ENCODE data around the gene NUBPL.

NUBPL gene, protein sequence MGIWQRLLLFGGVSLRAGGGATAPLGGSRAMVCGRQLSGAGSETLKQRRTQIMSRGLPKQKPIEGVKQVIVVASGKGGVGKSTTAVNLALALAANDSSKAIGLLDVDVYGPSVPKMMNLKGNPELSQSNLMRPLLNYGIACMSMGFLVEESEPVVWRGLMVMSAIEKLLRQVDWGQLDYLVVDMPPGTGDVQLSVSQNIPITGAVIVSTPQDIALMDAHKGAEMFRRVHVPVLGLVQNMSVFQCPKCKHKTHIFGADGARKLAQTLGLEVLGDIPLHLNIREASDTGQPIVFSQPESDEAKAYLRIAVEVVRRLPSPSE

DNA sequence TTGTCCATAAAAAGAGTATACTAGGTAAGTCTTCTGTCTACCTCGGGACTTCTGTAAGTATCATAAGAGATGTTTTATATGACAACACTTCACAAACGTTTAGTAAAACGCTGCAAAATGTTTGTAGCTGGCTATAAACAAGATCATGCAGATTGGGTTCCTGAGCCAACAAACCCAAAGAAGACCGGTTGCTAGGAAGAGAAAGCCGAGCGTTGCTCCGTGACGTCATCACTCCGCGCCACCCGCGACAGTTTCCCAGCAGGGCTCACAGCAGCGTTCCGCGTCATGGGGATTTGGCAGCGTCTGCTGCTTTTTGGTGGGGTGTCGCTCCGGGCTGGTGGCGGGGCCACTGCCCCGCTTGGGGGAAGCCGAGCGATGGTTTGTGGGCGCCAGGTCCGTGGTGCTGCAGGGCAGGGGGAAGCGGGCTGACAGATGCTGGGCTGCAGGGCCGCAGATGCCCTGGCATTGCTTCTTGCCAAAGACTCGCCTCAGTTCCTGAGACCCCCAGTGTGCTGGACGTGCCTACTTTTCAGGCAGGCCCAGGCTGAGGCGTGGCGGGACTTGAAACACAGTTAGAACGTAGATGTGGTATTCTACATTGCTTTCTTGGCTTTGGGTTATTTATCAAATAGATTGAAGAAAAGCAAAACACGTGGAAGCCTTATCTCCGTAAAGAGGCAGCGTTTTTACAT lies at the start of gene NUBPL:
Gene NUBPL, plus strand, starts transcription at position 250 of the 692 bp plus-strand sequence. Its CDS starts 36 bp downstream, at position 286.
- peak; percentile 95 for DNase-seq (ENCODE audit: low read depth, low spot score)
- in situ Hi-C loops (cut with HindIII; ENCODE audit: low sequenced_read_pairs) = no loop called here
- TF ChIP-seq CTCF (IDR thresholded peaks at IDR 0.05; ENCODE audit: low read depth, low read length) = no peak
- H3K4me3 ChIP-seq (ENCODE audit: low read depth, low read length) = peak within 1 kb of the TSS; percentile 88

DNA sequence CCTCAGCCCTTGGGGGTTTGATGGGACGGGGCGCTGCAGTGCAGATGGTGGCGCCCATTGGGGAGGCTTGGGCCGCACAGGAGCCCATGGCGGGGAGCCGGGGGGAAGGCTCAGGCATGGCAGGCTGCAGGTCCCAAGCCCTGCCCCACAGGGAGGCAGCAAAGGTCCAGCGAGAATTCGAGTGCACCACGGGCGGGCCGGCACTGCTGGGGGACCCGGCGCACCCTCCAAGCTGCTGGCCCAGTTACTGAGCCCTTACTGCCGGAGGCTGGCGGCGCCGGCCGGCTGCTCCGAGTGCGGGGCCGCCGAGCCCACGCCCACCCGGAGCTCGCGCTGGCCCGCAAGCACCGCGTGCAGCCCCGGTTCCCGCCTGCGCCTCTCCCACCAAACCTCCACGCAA lies 34.1 kb upstream of the NUBPL start:
- no peak for TF ChIP-seq CTCF (IDR thresholded peaks at IDR 0.05; ENCODE audit: low read depth, low read length)

GRCh38 chr14:31527546-31527945 lies 33.7 kb upstream of the NUBPL start:
- no peak overlapping the region for H3K4me3 ChIP-seq (ENCODE audit: low read depth, low read length)
- in situ Hi-C loops (cut with HindIII; ENCODE audit: low sequenced_read_pairs) = no loop called here
- no peak for TF ChIP-seq CTCF (IDR thresholded peaks at IDR 0.05; ENCODE audit: low read depth, low read length)
- no peak for DNase-seq (ENCODE audit: low read depth, low spot score)

More for the DNA sequence above, 34.1 kb upstream of the NUBPL start:
- in situ Hi-C loops (cut with HindIII; ENCODE audit: low sequenced_read_pairs) = no loop called here
- no peak for DNase-seq (ENCODE audit: low read depth, low spot score)
- no peak overlapping the region for H3K4me3 ChIP-seq (ENCODE audit: low read depth, low read length)

DNA sequence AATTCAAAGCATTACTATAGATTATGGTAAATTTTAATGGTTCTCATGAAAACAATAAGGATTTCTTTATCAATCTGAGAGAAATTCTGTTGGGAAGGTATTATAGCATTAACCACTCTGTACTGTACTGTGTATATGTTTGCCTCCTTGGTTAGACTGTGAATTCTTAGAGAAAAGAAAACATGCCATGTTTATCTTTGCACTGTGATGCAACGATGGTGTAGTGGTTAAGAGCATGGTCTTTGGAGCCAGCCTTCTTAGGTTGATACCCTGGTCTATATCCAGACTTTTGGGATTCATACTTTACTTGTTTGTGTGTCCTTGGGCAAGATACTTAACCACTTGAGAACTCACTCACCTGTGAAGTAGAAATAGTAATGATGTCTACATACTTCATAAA lies 32.2 kb upstream of the NUBPL start:
- DNase-seq (ENCODE audit: low read depth, low spot score) = no peak
- in situ Hi-C loops (cut with HindIII; ENCODE audit: low sequenced_read_pairs) = no loop called here
- TF ChIP-seq CTCF (IDR thresholded peaks at IDR 0.05; ENCODE audit: low read depth, low read length) = no peak
- H3K4me3 ChIP-seq (ENCODE audit: low read depth, low read length) = no peak overlapping the region

- no peak overlapping the region for H3K4me3 ChIP-seq (ENCODE audit: low read depth, low read length)
- DNase-seq (ENCODE audit: low read depth, low spot score) = no peak
- TF ChIP-seq CTCF (IDR thresholded peaks at IDR 0.05; ENCODE audit: low read depth, low read length) = no peak
- in situ Hi-C loops (cut with HindIII; ENCODE audit: low sequenced_read_pairs) = no loop called here
Measured at GRCh38 chr14:31530136-31530535, 31.1 kb upstream of the NUBPL start.

- no peak for DNase-seq (ENCODE audit: low read depth, low spot score)
- in situ Hi-C loops (cut with HindIII; ENCODE audit: low sequenced_read_pairs) = no loop called here
- TF ChIP-seq CTCF (IDR thresholded peaks at IDR 0.05; ENCODE audit: low read depth, low read length) = no peak
- H3K4me3 ChIP-seq (ENCODE audit: low read depth, low read length) = no peak overlapping the region
Measured at GRCh38 chr14:31536201-31536960, 24.8 kb upstream of the NUBPL start.

Measured in astrocyte of the spinal cord (primary cell).